OCI-LY7 (cell line): ENCODE results near the gene BRMS1. TPM values are rescaled to one million over a fixed set of nuclear protein-coding genes. Genes with fewer than 3 reads are reported as not detected.

ENCODE experiments used
- BruUV-seq: library from RNA; stranded (reverse); fragments of 400-500 nt; replicated peaks from 2 replicates; lab custom pipeline; 2021; lab: Mats Ljungman, UMichigan
- CTCF ChIA-PET: fragments of 300-600 bp; sonication (Branson Sonifier 250); formaldehyde crosslinking; loops from one replicate; lab custom pipeline; 2022; ENCODE audit warnings: antibody characterized with exemption; ENCODE audit not compliant: unreplicated experiment; lab: Charles Lee
- POLR2A ChIA-PET: fragments of 300-600 bp; sonication (Branson Sonifier 250); formaldehyde crosslinking; loops from one replicate; lab custom pipeline; 2022; ENCODE audit warnings: antibody characterized with exemption; lab: Charles Lee
- DNase-seq: peaks from one replicate; pipeline ENCODE4 v3.0.0-alpha.2; 2015; ENCODE audit warnings: low spot score
- H2AFZ ChIP-seq: fragments of 200-600 bp; sonication (generic), shearing (Covaris generic); 2 replicates; pipeline ENCODE4 v1.6.1; 2014; ENCODE audit warnings: mild to moderate bottlenecking, antibody characterized with exemption, low read length, moderate library complexity
- H3K27ac ChIP-seq: fragments of 200-600 bp; sonication (generic); 2 replicates; pipeline ENCODE4 v1.5.1; 2014; ENCODE audit warnings: mixed run types, low read depth, mild to moderate bottlenecking, moderate library complexity, low read length, inconsistent platforms; ENCODE audit not compliant: poor library complexity, severe bottlenecking
- H3K36me3 ChIP-seq: fragments of 200-600 bp; sonication (generic); 2 replicates; pipeline ENCODE4 v1.6.1; 2014; ENCODE audit warnings: mild to moderate bottlenecking, antibody characterized with exemption, low read length, moderate library complexity, mixed read lengths; ENCODE audit not compliant: insufficient read depth
- H3K4me1 ChIP-seq: fragments of 200-600 bp; sonication (generic); 2 replicates; pipeline ENCODE4 v1.5.1; 2014; ENCODE audit warnings: mild to moderate bottlenecking, low read length; ENCODE audit not compliant: insufficient read depth, poor library complexity, severe bottlenecking
- H3K4me2 ChIP-seq: fragments of 200-600 bp; sonication (generic); 2 replicates; pipeline ENCODE4 v1.6.1; 2014; ENCODE audit warnings: mild to moderate bottlenecking, low read length
- H3K4me3 ChIP-seq: fragments of 200-600 bp; sonication (generic); 2 replicates; pipeline ENCODE4 v1.5.1; 2014; ENCODE audit warnings: mild to moderate bottlenecking, low read depth, low read length; ENCODE audit not compliant: poor library complexity, severe bottlenecking
- H3K79me2 ChIP-seq: fragments of 200-600 bp; sonication (generic); 2 replicates; pipeline ENCODE4 v1.6.1; 2016; ENCODE audit warnings: low read depth, mild to moderate bottlenecking, low read length, moderate library complexity, mixed read lengths; ENCODE audit not compliant: insufficient read depth
- H3K9me2 ChIP-seq: fragments of 200-600 bp; sonication (generic); 2 replicates; pipeline ENCODE4 v1.6.1; 2016; ENCODE audit warnings: mild to moderate bottlenecking, low read length, mixed read lengths; ENCODE audit not compliant: insufficient read depth
- H3K9me3 ChIP-seq: fragments of 200-600 bp; sonication (generic); 2 replicates; pipeline ENCODE4 v1.6.1; 2014; ENCODE audit warnings: mild to moderate bottlenecking, mixed run types, low read length, mixed read lengths
- H4K20me1 ChIP-seq: fragments of 200-600 bp; sonication (generic); 2 replicates; pipeline ENCODE4 v1.6.1; 2014; ENCODE audit warnings: mild to moderate bottlenecking, antibody characterized with exemption, low read length, moderate library complexity, mixed read lengths; ENCODE audit not compliant: insufficient read depth
- EZH2phosphoT487 ChIP-seq: fragments of 200-600 bp; sonication (generic); IDR thresholded peaks from 2 replicates; pipeline ENCODE4 v1.6.1; 2018; ENCODE audit warnings: low read depth, borderline replicate concordance, mild to moderate bottlenecking, mixed run types, antibody characterized with exemption, low read length, moderate library complexity, mixed read lengths
- intact Hi-C: fragments of 100-400 bp; cut with micrococcal nuclease; formaldehyde crosslinking; loops from one replicate; pipeline ENCODE4 v1.10.0; 2022; ENCODE audit not compliant: unreplicated experiment
- total RNA-seq, 2 experiments: library from RNA; depleted of rRNA in 1 of 2; stranded (reverse); fragments of >200 nt in 1 of 2; shearing (Covaris generic) in 1 of 2; gene quantifications; 2 replicates each; pipeline ENCODE4 v1.2.3, GENCODE V29; 2014 to 2022
- TF ChIP-seq, protein P1 (sequence below): fragments of 200-600 bp; sonication (generic); conservative IDR thresholded peaks from 2 replicates; pipeline ENCODE4 v1.5.1; 2014; ENCODE audit warnings: mild to moderate bottlenecking, antibody characterized with exemption, low read length, moderate library complexity, mixed read lengths

BRMS1 gene
- total RNA-seq, 2 experiments from 2014 or later, result 43.1 to 43.8 TPM

DNA sequence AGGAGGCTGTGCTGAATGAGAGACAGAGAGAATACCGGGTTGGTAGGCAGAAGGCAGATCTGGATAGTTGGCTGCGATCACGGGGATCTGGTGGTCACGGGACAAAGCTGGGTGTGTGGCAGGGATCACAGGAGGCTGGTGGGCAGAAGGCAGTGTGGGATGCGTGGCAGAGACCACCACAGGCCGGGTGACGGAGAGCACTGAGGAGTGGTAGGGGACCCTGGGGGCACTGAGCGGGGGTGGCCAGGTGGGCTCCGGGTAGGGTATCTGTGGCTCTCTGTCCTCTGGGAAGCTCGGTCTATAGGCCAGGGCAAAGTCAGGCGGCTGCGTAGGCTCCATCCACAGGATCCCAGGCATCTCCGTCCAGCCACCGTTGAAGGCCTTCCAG is 29.4 kb downstream of the BRMS1 start:
- intact Hi-C loops, result no loop called here
- Histone ChIP-seq H3K9me3 (no peaks in the 10 kb centered on the region), H2AFZ (no peak overlapping the region), H4K20me1 (no peaks in the 10 kb centered on the region), H3K4me2 (no peak overlapping the region), H3K27ac (no peak overlapping the region), H3K4me1 (peaks cover 42% of the 10 kb centered on the region), H3K4me3 (no peak overlapping the region), H3K36me3 (no peaks in the 10 kb centered on the region), H3K79me2 (no peaks in the 10 kb centered on the region), H3K9me2 (no peaks in the 10 kb centered on the region)
- no peak for DNase-seq
- POLR2A ChIA-PET, result no interaction called here
- BruUV-seq, result no TSS peak
- CTCF ChIA-PET, result no interaction called here
- TF ChIP-seq EZH2phosphoT487, result no peak
- TF ChIP-seq, protein P1, sequence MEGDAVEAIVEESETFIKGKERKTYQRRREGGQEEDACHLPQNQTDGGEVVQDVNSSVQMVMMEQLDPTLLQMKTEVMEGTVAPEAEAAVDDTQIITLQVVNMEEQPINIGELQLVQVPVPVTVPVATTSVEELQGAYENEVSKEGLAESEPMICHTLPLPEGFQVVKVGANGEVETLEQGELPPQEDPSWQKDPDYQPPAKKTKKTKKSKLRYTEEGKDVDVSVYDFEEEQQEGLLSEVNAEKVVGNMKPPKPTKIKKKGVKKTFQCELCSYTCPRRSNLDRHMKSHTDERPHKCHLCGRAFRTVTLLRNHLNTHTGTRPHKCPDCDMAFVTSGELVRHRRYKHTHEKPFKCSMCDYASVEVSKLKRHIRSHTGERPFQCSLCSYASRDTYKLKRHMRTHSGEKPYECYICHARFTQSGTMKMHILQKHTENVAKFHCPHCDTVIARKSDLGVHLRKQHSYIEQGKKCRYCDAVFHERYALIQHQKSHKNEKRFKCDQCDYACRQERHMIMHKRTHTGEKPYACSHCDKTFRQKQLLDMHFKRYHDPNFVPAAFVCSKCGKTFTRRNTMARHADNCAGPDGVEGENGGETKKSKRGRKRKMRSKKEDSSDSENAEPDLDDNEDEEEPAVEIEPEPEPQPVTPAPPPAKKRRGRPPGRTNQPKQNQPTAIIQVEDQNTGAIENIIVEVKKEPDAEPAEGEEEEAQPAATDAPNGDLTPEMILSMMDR, result no peak

DNA sequence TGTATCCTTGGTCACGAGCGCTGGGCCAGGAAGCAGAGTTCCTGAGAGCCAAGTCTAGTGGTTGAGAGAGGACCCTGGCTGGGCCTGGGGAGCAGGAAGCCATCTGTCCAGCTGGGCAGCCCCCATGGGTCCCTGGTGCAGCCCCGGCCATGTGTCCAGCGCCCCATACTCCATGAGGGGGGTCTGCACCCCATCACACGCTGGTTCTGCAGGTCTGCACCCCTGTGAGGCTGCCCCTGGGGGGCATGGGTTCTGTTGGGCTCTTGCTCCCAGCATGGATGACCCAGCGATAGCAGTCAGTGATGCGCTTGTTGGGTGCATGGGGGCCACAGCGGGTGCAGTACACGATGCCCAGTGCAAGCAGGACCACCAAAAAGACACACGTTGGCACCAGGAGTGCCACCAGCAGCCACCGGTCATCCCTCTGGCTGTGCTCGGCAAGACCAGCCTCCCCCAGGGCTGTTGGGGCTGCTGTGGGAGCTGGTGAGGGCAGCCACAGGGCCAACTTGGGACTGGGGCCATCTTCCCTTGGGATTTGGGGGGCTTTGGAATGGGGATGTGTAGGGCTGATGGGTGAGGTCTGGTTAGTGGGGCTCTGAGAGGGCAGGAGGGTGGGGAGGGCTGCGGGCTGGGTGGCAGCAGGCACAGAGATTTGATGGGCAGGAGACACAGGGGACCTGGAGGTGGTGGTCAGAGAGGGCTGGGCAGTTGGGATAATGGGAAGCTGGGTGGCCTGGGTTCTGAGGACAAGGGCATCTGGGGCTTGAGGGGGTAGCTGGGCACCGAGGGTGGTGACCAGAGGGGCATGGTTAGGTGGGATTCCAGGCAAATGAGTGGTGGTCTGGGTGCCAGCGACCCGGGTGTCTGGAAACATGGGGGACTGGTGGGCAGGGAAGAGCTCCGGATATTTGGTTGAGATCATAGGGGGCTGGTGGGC is 30.1 kb downstream of the BRMS1 start:
- H4K20me1 ChIP-seq, result no peaks in the 10 kb centered on the region
- DNase-seq, result no peak
- intact Hi-C loops, result loop anchor here (5.0 kb wide), 1 partner anchor 32 kb away; the partner anchor contains the start of genes B4GAT1 and BRMS1
- no peak overlapping the region for H3K4me3 ChIP-seq
- no peaks in the 10 kb centered on the region for H3K9me2 ChIP-seq
- ChIA-PET CTCF (no interaction called here), POLR2A (no interaction called here)
- H3K9me3 ChIP-seq, result no peaks in the 10 kb centered on the region
- no peaks in the 10 kb centered on the region for H3K36me3 ChIP-seq
- no peak overlapping the region for H2AFZ ChIP-seq
- no peaks in the 10 kb centered on the region for H3K79me2 ChIP-seq
- BruUV-seq, result no TSS peak
- TF ChIP-seq, protein P1, result no peak
- no peak overlapping the region for H3K4me2 ChIP-seq
- no peak overlapping the region for H3K27ac ChIP-seq
- H3K4me1 ChIP-seq, result peaks cover 42% of the 10 kb centered on the region

DNA sequence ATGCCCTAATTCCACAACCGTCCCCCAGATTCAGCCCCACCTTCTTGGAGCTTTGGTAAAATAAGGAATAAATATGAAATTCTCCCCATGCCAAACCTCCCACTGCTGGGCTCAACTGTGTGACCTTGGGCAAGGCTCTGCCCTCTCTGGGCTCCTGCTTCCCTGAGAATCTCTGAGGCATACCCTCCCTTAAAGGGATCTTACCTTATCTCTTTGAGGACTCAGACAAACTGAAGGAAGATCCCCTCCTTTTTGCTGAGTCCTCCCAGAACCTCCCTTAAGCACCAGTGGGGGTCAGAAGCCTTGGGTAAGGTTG is 30.8 kb downstream of the BRMS1 start:
- intact Hi-C loops, result loop anchor here (5.0 kb wide), 1 partner anchor 33 kb away; the partner anchor contains the start of genes B4GAT1 and BRMS1
- Histone ChIP-seq H4K20me1 (no peaks in the 10 kb centered on the region), H2AFZ (no peak overlapping the region), H3K9me3 (no peaks in the 10 kb centered on the region), H3K36me3 (no peaks in the 10 kb centered on the region), H3K27ac (no peak overlapping the region), H3K9me2 (no peaks in the 10 kb centered on the region), H3K4me3 (no peak overlapping the region), H3K79me2 (no peaks in the 10 kb centered on the region), H3K4me1 (peaks cover 39% of the 10 kb centered on the region), H3K4me2 (no peak overlapping the region)
- no TSS peak for BruUV-seq
- DNase-seq, result no peak
- POLR2A ChIA-PET, result no interaction called here
- CTCF ChIA-PET, result no interaction called here
- TF ChIP-seq, protein P1, result no peak
- TF ChIP-seq EZH2phosphoT487, result no peak
